ENCODE measurements around the gene PXMP4.
"Not testable (repeated sequence)": the region's sequence is repeated elsewhere in the genome, so short reads cannot be mapped to it uniquely, and the experiment has no call there.

PXMP4 gene

GRCh38 chr20:33702861-33703260 is 17.2 kb downstream of the PXMP4 start:
- DNase-seq (ENCODE audit: low read depth): no peak

- DNase-seq (ENCODE audit: low read depth): no peak
Observed at GRCh38 chr20:33701629-33702450, 18.3 kb downstream of the PXMP4 start.

GRCh38 chr20:33700696-33701441 is 19.2 kb downstream of the PXMP4 start:
- not testable (repeated sequence) for DNase-seq (ENCODE audit: low read depth)

- not testable (repeated sequence) for DNase-seq (ENCODE audit: low read depth)
Observed at GRCh38 chr20:33698966-33699365, 21.1 kb downstream of the PXMP4 start.

- no peak for DNase-seq (ENCODE audit: low read depth)
Observed at GRCh38 chr20:33697129-33697528, 23.0 kb downstream of the PXMP4 start.

GRCh38 chr20:33696448-33696847 is 23.7 kb downstream of the PXMP4 start:
- DNase-seq (ENCODE audit: low read depth): no peak

- DNase-seq (ENCODE audit: low read depth): no peak
Observed at GRCh38 chr20:33694639-33695012, 25.5 kb downstream of the PXMP4 start.

- DNase-seq (ENCODE audit: low read depth): no peak
Observed at GRCh38 chr20:33693741-33694638, 26.1 kb downstream of the PXMP4 start.

GRCh38 chr20:33693289-33693688 is 26.8 kb downstream of the PXMP4 start:
- no peak for DNase-seq (ENCODE audit: low read depth)

- DNase-seq (ENCODE audit: low read depth): peak; percentile 38
Observed at GRCh38 chr20:33689973-33690372, 30.1 kb downstream of the PXMP4 start.

GRCh38 chr20:33689493-33689892 is 30.6 kb downstream of the PXMP4 start:
- DNase-seq (ENCODE audit: low read depth): no peak

- DNase-seq (ENCODE audit: low read depth): no peak
Observed at GRCh38 chr20:33688938-33689424, 31.1 kb downstream of the PXMP4 start.

- DNase-seq (ENCODE audit: low read depth): no peak
Observed at GRCh38 chr20:33687993-33688937, 31.8 kb downstream of the PXMP4 start.

- no peak for DNase-seq (ENCODE audit: low read depth)
Observed at GRCh38 chr20:33687370-33687915, 32.7 kb downstream of the PXMP4 start.

- DNase-seq (ENCODE audit: low read depth): no peak
Observed at GRCh38 chr20:33686984-33687366, 33.1 kb downstream of the PXMP4 start.

GRCh38 chr20:33686100-33686983 is 33.8 kb downstream of the PXMP4 start, which contains the start of gene E2F1:
Gene E2F1, minus strand, starts transcription at chr20:33686385. Its CDS starts 121 bp downstream, at chr20:33686264.
- peak; percentile 93 for DNase-seq (ENCODE audit: low read depth)

GRCh38 chr20:33685328-33686099 is 34.6 kb downstream of the PXMP4 start:
- DNase-seq (ENCODE audit: low read depth): no peak

GRCh38 chr20:33684533-33685327 is 35.4 kb downstream of the PXMP4 start:
- DNase-seq (ENCODE audit: low read depth): no peak

Measured in activated T-helper 1 cell treated with Interleukin-2 at 50 U/mL for 16 hours (primary cell).